SKM-1 (cell line): Measurements from ENCODE around the gene SPAG17.

Source experiments
- DNase-seq: peaks from one replicate; lab custom pipeline; 2025; ENCODE audit not compliant: unreplicated experiment; lab: John Stamatoyannopoulos, UW

Gene SPAG17

DNA sequence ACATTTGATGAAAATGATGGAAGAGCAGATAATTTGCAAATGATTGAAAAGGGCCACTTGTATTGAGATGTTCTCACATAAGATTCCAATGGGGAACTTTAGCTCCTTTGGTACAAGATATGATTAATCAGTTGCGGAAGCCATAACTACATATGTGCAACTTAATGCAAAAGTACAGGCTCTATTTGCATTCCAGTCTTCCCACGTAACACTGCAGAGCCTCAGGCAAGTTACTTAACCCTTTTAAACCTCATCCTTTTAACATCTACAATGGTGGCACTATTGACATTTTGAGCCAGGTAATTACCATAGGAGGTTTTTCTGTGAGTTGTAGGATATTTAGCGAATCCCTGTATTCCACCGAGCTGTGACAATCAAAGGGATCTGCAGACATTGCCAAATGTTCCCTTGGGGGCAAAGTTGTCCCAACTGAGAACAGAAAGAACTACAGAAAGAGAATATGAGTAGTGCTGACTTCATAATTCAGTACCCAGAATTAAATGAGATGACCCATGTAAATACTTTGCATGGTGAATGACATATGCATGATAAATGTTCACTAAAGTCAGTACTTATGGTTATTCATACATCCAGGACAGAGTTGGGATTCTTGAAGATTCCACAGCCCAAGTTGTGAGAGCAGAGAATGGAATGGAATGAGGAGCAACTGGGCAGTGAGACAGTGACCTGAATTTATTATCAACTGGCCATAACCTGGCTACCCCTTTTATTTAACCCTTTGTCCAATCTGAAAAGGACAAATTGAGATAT lies 62.6 kb downstream of the SPAG17 start:
- no peak for DNase-seq

DNA sequence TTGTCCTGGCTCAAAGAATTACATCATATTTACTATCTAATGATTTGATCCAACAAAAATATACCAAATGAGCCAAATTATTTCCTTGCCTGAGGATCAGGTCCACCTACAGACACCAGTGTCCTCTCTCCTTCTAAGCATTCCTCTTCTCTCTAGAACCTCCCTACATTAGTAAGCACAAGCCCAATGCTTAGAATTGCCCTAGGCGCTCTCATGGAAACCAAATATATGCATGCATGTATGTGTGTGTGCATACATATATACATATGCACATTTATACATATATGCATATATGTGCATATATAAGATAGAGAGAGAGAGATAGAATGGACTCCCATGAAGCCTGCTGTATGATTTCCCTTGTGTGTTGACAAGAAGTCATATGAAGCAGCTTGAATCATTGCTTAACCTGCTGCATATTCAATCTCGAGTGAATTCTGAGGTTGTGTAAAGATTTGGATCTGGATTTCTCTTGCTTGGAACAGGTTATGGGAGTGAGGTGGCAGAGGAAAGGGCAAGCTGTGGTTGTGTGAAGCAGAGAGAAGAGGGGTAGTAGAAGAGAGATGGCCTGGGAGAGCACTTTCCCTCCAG lies 66.1 kb downstream of the SPAG17 start:
- no peak for DNase-seq

DNA sequence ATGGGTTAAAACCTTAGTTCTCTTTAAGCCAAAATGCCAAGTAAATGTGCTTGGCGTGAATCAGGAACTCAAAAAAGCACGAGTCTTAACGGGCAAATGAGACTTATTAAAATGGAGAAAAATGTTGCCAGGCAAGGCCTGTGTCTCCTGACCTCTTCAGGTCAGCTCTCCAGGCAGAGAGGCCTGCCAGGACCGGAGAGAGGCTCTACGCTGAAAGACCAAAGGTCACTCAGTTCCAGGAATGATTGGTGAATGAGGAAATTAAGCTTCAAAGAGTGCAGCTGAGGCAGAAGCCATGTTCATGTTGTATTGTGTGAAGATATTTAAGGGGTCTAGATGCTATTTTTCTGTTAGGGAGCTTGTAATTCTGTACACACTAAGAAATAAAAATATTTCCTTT lies 66.6 kb downstream of the SPAG17 start:
- DNase-seq: no peak

DNA sequence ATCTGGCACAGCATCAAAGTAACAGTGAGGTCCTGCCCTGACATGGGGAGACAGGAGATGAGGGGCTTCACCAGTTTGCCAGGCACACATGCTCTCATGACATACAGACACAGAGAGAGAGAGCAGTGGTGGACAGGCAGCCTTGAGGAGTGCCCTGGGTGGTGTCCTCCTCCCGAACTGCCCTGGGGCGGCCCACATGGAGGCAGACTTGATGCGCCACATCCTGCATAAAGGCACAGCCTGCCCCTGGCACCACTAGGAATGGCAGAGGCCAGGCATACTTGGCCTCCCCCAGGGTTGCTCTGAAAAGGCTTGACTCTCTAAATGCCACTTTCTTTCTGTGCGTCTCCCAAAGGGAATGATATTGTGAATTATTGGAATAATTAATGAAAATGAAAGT lies 67.5 kb downstream of the SPAG17 start:
- DNase-seq: no peak

DNA sequence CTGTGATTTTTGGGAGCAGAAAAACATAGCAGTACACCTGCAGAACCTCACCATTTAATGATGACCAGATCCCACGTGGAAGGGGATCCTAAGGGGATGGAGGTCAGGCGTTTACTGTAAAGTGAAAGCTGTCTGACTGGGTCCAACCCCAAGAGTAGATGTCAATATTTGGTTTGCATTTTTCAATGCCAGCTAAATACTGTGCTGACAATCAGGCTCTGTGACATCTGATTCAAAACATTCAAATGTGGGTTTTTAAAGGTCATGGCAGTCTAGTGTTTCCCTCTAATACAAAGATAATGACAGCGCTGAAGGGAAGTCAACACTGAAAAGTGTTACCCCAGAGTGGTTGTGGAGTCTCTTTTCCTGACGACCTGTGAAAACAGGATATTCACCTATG lies 68.1 kb downstream of the SPAG17 start:
- no peak for DNase-seq

DNA sequence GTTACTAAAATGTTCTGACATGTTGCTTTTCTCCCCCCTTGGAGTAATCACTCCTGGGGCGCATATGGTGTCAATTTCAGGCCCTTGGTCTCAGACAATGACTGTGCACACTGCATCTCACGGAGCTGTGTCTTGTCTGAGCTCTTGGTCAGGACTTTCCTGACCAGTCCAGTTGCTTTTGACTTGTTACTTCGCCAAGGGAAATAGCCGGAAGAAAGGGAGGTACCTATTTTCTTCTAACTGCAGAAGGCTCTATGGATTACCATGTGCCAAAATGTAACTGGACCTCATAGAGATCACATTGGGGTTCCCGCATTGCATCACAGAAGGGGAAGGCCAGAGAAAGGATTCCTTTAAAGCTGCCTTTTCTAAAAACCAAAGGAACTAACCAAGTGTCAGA lies 68.6 kb downstream of the SPAG17 start:
- DNase-seq: no peak

DNA sequence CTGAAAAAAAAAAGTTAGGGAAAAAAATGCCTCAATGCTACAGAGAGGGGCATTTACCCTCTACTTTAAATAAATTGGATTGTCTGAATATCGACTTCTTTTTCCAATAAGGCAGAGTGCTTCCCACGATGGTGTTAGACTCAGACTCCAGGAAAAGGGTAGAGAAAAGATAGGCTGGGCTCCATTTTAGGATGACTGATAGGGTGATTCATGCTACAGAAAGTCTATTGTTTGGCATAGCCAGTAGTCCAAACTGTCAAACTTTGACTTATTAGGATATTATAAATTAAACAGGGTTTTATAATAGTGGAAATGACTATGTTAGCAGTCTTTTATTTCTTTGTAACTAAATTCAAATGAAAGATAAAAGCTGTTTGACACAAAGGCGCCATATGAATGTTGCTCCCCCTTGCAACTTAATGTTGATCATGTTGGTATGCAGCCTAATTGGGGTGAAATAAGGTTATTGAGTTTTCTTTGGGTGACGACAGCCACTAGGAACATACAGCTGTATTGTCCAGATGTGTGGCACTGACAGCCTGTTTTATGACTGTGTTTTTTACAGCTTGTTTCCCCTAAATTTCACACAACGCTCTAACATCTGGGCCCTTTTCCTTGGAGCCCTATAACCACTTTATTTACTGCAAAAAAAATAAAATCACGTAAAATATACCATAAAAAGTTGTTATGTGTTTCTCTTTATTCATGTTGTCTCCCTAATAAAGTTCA lies 69.3 kb downstream of the SPAG17 start:
- no peak for DNase-seq

DNA sequence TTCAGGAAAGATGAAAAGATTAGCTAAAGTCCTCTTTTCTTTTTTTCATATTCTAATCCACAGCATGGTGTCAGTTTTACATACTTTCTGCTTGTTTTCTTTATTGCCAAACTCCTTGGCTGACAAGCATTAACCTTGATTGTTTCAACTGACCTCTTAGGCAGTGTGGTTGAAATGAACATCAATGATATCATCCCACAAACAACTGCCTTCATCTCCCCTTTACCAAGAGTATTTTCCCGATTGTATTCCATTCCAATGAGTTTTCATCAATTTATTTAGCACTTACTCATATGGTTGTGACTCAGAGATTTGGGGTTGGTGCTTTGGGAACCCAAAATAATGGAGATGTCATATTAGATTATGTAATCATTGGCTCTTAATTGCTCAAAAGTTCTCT lies 71.8 kb downstream of the SPAG17 start:
- no peak for DNase-seq

DNA sequence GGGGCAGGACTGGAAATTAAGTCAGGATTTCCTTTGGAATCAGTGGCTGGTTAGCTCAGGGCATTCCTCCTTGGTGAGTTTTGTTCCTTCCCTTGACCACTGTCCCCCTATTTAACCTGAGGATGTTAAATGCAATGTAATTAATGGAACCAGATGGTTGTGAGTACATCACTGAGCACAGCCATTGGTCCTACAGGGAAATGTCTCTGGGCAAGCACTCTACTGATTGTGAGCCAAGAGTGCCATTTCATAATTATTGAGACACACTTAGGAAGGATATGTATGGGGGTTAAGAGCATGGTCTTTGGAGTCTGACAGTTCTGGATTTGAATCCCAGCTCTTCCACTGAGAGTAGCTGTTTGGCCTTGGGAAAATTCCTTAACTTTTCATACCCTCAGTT lies 74.4 kb downstream of the SPAG17 start:
- DNase-seq: no peak

DNA sequence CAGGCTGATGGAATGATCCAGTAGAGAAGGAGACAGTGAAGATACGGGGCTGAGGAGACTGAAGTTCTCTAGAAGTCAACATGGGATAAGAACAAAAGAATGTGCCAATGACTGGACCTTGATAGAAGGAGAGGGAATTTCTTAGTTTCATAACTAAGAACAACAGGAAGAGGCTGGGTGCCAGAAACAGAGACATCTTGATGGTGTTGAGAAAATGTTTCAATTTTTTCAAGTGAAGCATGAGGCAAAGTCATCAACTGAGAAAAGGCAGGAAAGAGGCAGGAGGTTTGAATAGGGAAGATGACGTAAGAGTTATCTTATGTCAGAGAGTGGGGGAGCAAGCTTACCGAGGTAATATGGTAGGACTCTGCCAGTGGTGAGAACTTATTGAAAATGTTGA lies 80.1 kb downstream of the SPAG17 start:
- no peak for DNase-seq

DNA sequence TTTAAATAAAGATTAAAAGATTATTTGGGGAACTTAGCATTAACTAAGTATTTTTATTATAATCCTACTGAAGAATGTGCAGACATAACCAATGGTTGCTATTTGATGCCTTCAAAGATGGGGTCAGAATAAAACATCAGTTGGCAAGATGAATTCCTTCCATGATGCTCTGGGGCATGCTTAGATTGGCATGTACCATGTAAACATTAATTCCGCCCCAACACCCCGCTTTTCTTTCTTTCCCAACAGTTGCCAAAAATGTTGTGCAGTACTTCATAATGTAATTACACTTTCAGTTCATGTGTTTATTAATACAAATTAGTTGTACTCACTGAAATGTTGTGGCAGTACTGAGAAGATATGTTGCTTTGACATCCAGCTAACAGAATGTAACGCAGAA lies 82.6 kb downstream of the SPAG17 start:
- no peak for DNase-seq

DNA sequence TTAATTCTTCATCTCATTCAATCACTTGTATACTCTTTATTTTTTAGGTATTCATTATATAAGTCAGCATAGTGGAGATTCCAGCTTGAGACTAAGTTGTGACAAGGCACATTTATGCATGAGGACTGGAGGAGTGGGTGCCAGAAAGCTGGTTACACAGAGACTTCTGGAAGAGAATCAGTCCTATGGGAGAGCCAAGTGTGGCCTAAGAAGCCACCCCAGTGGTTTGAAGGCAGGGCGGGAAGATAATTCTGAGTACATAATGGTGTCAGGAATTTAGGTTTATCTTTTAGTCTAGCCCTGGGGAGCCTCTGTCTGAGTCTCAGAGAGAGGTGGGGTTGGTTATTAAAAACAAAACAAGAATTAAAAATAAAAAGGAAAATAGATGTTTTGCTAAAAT lies 83.0 kb downstream of the SPAG17 start:
- DNase-seq: no peak

DNA sequence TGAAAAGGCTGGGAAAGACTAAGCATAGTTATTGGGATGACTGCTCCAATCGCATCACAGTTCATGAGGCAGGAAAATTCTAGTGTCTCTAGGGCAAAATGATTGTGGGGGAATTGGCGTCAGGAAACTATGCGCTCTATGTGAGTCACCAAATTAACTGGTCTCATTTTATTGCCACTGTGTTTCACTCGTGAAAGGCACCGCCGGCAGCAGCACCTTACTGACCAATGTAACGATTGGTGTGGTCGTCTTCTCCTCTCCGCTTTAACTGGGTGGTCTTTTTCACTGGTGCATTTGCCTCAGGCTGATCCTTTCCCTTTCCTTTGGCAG lies 83.5 kb downstream of the SPAG17 start:
- DNase-seq: no peak

DNA sequence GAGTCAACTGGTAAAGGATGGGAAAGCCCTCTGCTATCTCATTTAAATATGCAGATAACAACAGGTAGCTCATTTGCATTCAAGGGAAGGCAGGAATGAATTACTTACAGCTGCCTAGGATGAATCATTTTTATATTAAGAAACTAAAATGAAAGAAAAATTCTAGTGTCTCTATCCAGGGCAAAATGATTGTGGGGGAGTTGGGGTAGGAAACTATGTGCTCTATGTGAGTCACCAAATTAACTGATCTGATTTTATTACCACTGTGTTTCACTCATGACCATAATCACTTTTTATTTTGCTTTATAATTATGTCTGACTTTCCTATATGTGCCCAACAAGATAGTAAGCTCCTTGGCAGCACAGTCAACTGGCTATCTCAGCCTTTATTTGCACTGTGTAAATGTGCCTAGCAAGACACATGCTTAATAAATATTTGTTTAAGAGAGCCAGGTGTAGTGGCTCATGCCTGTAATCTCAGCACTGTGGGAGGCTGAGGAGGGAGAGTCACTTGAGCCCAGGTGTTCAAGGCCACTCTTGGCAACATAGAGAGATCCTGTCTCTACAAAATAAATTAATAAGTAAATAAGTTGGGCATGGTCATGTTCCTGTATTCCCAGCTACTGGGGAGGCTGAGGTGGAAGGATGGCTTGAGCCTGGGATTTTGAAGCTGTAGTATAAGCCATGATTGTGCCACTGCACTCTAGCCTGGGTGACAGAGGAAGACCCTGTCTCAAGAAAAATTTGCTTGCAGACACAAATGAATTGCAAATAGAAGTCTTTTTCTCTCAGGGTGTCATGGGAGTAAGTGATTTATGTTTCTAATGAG lies 84.1 kb downstream of the SPAG17 start:
- no peak for DNase-seq

DNA sequence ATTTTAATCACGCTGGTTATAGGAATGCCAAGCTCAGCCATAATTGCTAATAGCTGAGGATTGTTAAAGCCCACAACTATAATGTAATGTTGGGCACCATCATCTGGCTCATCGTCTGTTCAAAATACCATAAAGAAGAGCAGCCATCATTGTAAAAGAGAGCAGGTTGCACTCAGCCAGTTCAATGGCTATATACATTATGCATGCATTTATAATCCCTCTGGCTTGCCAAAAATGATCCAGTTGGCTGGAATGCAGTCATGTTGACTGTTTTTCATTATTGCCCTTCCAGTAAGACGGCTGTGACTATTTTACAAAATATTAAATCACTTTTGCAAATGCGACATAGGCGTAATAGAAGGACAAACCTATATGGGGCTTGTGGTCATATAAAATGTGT lies 85.3 kb downstream of the SPAG17 start:
- DNase-seq: no peak

DNA sequence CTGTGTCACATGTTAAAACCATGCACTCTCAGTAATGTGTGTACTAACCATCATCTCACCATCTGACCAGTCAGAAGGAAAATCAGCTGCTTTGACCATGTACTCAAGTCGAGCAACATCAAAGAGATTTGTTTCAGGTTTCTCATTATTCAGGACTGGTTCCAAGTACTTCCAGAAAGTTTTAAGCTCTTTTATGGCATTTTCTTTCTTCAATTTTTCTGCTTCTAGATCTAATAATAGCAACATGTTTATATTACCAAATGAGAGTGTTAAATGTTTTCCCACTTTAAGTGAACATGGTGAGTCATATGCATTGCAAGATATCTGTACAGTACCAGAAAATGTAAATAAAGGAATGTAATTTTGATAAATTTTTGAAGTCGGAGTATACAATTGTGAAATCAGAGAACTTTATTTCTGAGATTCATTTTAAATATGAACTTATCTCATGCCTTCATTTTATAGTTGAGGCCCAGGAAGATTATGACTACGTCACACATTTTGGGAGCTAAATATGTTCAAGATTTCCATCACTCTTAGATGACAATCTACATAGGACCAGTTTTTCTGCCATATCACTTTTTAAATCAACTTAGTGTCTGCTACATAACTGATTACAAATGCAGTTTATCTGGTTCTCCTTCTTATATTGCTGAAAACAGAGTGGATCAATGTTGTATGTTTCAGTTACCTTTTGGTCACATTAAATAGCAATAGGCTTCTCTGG lies 87.2 kb downstream of the SPAG17 start:
- DNase-seq: no peak

DNA sequence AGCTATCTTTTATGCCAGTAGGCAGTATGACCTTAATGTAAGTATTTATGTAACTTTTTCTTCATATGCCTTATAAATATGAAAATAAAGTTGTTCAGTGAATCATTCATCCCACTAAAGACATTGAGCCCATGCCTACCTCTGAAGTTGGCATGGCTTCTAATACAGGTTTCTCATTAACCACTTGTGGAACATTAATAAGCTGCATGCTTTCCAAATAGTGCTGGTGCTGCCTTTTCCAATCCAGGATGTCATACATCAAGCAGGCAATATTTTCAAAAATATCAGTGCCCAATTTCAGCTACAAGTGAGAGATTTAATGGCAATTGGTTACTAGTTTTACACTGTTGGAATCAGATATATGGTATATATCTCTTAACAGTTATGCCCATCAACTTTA lies 92.0 kb downstream of the SPAG17 start:
- no peak for DNase-seq

DNA sequence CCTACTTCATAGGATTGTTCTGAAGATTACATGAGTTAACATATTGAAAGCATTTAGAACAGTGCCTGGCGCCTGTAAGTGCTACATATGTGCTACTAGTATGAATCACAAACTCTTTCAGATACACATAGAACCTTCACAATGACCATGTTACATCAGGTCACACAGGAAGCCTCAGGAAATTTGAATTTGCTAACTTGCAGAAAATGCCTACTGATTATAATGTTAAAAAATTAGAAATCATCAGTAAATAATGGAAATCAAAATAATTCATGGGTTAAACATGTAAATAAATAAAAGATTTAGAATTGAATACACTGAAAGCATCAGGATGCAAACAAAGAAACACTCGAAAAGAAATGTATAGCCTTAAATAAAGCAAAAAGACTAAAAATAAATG lies 94.9 kb downstream of the SPAG17 start:
- DNase-seq: no peak

DNA sequence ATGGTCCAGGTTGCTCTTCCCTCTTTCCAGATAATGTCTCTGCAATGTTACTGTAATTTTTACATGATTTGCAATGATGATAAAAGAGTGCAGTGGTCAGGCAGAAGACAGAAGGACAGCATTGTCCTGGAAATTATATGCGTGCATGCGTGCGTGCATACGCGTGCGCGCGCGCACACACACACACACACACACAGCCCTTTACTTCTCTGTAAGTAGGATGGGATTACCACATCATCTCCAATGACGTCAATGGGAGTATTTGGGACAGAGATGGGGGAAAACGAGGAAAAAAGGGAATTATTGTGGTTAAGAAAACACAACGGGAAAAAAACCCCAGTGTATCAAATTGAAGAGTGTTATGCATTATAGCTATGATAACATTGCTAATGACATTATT lies 99.7 kb downstream of the SPAG17 start:
- no peak for DNase-seq

DNA sequence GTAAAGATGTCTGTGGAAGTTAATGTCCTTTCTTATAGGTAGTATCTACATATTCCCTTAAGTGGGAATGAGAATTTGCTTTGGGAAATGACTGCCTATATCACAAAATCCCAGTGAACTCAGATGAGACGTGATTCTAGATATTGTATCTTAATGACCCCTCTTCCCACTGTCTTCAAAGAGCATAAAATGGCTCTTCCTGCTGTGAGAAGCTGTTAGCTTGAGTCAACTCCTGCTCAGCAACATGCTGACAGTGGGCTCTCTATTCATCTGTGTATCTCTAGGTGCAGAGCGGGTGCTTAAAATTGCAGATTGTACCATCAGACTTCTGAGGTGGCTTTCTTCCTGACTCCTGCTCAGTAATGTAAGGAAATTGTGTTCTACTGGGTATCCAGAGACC lies 100.6 kb downstream of the SPAG17 start:
- no peak for DNase-seq

DNA sequence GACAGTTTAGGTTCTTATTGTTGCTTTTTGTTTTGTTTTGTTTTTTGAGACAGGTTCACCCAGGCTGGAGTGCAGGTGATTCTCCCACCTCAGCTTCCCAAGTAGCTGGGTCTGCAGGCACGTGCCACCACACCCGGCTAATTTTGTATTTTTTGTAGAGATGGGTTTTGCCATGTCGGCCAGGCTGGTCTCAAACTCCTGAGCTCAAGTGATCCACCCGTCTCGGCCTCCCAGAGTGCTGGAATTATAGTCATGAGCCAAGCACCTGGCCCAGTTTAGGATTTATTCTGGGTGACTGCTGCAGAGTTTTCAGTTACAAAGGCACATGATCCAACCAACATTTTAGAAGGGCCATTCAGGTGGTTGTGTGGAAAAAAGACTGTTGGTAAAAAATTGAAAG lies 102.0 kb downstream of the SPAG17 start:
- DNase-seq: no peak
